ENCODE data around the gene STEAP1.

STEAP1 gene

DNA sequence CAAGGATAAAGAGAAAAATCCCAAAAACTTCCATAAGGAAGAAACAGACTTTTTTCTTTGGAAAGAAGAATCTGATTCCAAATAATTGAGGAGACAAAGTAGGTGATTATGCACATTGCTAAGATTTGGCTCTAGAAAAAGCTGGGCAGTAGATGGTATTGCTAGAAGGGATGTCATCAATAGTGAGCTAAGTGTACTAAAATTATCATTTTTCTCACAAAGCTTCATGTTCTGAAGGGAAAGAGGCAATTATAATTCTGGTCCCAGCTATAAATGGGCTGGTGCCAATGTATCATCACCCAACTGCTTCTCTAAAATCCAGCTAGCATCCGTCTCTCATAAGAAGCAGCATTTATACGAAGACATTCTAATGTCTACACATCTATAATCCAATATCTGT, 23.9 kb downstream of the STEAP1 start:
- H2BK5ac ChIP-seq (ENCODE audit: low read length), result no peak overlapping the region
- no peak overlapping the region for H3K14ac ChIP-seq (ENCODE audit: low read length)
- H4K8ac ChIP-seq (ENCODE audit: low read depth, low read length), result no peak overlapping the region
- no peak overlapping the region for H3K23ac ChIP-seq (ENCODE audit: low read depth, low read length, poor library complexity)
- H2AFZ ChIP-seq (ENCODE audit: low read length), result no peak overlapping the region
- peaks cover 0 to 8% of the 10 kb centered on the region in 2 donors for H3K9me3 ChIP-seq (replicated peaks in 1 of 2; ENCODE audit: control insufficient read depth in 2 of 2, insufficient read depth in 1 of 2, low read depth in 1 of 2, low read length in 2 of 2)
- H4K91ac ChIP-seq (ENCODE audit: low read depth, low read length, poor library complexity), result no peak overlapping the region
- H3K79me1 ChIP-seq (ENCODE audit: low read depth, low read length), result no peaks in the 10 kb centered on the region
- no peak overlapping the region for H3K4me2 ChIP-seq (ENCODE audit: insufficient read depth, low read length, poor library complexity, severe bottlenecking)
- H3K9ac ChIP-seq (ENCODE audit: low read depth, low read length, poor library complexity), result no peak overlapping the region
- no peak overlapping the region for H3K4me3 ChIP-seq (ENCODE audit: low read length in 2 of 2)
- H2BK15ac ChIP-seq (ENCODE audit: low read length), result no peak overlapping the region
- WGBS, 2 donors (ENCODE audit: extremely low coverage in 2 of 2, insufficient read length in 2 of 2, insufficient replicate concordance in 1 of 2), result no CpG with 5 or more reads among the region's 2 CpGs
- no peaks in the 10 kb centered on the region for H3K27me3 ChIP-seq (ENCODE audit: control insufficient read depth in 3 of 3, insufficient read depth in 3 of 3, low read depth in 1 of 3, low read length in 3 of 3)
- H2AK5ac ChIP-seq (ENCODE audit: low read depth, low read length), result no peak overlapping the region
- no peak for DNase-seq (ENCODE audit: low spot score)
- H3K18ac ChIP-seq (ENCODE audit: low read length), result no peak overlapping the region
- no peak overlapping the region for H3K27ac ChIP-seq (replicated peaks; ENCODE audit: low read length)
- no peak overlapping the region for H2BK12ac ChIP-seq (ENCODE audit: low read length)
- H3K4ac ChIP-seq (ENCODE audit: low read length), result no peak overlapping the region
- no peak overlapping the region for H2BK120ac ChIP-seq (ENCODE audit: low read depth, low read length)
- H3K4me1 ChIP-seq (ENCODE audit: control insufficient read depth in 2 of 2, insufficient read depth in 1 of 2, low read depth in 1 of 2, low read length in 2 of 2), result no peaks in the 10 kb centered on the region
- no peaks in the 10 kb centered on the region for H3K36me3 ChIP-seq (replicated peaks in 1 of 2; ENCODE audit: control insufficient read depth in 2 of 2, insufficient read depth in 2 of 2, low read length in 2 of 2)

DNA sequence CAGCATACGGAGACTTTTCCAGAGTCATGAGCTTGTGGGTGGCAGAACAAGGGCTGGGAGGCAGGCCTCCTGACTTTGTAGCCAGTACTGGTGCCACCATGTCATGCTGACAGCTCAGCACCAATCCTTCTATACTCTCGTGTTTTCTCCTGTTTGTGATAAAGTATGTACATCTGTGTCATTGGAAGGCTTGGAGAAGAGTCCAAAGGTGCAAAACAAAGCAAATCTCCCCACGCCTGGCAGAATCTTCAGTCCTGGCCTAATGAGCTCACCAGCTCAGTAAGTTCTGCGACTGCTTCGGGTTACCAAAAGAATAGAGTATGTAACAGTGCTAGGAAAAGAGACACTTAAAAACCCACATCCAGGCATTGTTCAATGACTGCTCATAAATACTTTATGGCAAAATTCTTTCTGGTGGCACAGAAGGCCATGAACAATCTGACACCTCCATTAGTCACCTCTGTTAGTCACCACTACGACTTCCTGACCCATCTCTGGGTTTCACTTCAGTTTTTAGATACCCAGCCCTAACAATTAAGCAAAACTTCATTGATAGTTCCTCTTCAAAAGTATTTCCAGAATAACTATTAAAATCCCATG, 24.5 kb downstream of the STEAP1 start:
- WGBS, 2 donors (ENCODE audit: extremely low coverage in 2 of 2, insufficient read length in 2 of 2, insufficient replicate concordance in 1 of 2), result no CpG with 5 or more reads among the region's 6 CpGs
- H2BK5ac ChIP-seq (ENCODE audit: low read length), result no peak overlapping the region
- H3K4ac ChIP-seq (ENCODE audit: low read length), result no peak overlapping the region
- H3K23ac ChIP-seq (ENCODE audit: low read depth, low read length, poor library complexity), result no peak overlapping the region
- no peaks in the 10 kb centered on the region for H3K79me1 ChIP-seq (ENCODE audit: low read depth, low read length)
- H3K27ac ChIP-seq (replicated peaks; ENCODE audit: low read length), result no peak overlapping the region
- no peak overlapping the region for H3K18ac ChIP-seq (ENCODE audit: low read length)
- no peak overlapping the region for H2AK5ac ChIP-seq (ENCODE audit: low read depth, low read length)
- H3K4me2 ChIP-seq (ENCODE audit: insufficient read depth, low read length, poor library complexity, severe bottlenecking), result no peak overlapping the region
- no peak overlapping the region for H2BK12ac ChIP-seq (ENCODE audit: low read length)
- peaks cover 0 to 8% of the 10 kb centered on the region in 2 donors for H3K9me3 ChIP-seq (replicated peaks in 1 of 2; ENCODE audit: control insufficient read depth in 2 of 2, insufficient read depth in 1 of 2, low read depth in 1 of 2, low read length in 2 of 2)
- H3K27me3 ChIP-seq (ENCODE audit: control insufficient read depth in 3 of 3, insufficient read depth in 3 of 3, low read depth in 1 of 3, low read length in 3 of 3), result no peaks in the 10 kb centered on the region
- no peak overlapping the region for H3K9ac ChIP-seq (ENCODE audit: low read depth, low read length, poor library complexity)
- no peak overlapping the region for H3K14ac ChIP-seq (ENCODE audit: low read length)
- no peak overlapping the region for H4K8ac ChIP-seq (ENCODE audit: low read depth, low read length)
- no peak overlapping the region for H3K4me3 ChIP-seq (ENCODE audit: low read length in 2 of 2)
- H2AFZ ChIP-seq (ENCODE audit: low read length), result no peak overlapping the region
- no peak for DNase-seq (ENCODE audit: low spot score)
- no peak overlapping the region for H2BK15ac ChIP-seq (ENCODE audit: low read length)
- no peak overlapping the region for H4K91ac ChIP-seq (ENCODE audit: low read depth, low read length, poor library complexity)
- no peaks in the 10 kb centered on the region for H3K4me1 ChIP-seq (ENCODE audit: control insufficient read depth in 2 of 2, insufficient read depth in 1 of 2, low read depth in 1 of 2, low read length in 2 of 2)
- no peaks in the 10 kb centered on the region for H3K36me3 ChIP-seq (replicated peaks in 1 of 2; ENCODE audit: control insufficient read depth in 2 of 2, insufficient read depth in 2 of 2, low read length in 2 of 2)
- no peak overlapping the region for H2BK120ac ChIP-seq (ENCODE audit: low read depth, low read length)

DNA sequence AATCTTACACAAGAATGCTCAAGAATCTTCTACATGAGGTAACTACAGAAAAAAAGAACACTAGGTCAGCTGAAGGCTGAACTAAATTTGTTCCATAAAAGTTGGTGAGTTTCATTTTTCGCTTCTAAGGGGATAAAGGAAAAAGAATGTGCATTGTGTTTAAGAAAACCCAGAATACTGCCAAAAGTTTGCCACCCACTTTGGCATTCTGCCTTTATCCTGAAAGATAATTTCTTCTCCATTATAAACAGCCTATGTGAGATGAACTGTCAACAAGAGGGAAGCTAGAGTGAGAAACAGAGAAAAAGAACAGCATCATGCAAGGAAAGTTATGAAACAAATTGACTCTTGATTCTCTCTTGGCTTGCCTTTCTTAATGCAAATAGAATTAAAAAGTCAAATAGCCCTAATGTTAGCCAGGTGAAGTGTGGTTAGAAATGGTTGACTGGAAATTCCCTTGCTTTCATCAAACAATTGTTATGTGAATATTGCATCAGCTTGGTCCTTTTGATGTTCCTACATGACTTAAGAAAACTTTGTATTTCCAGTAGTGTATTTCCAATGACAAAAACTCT, 25.8 kb downstream of the STEAP1 start:
- Histone ChIP-seq H4K91ac (ENCODE audit: low read depth, low read length, poor library complexity) (no peak overlapping the region), H2BK15ac (ENCODE audit: low read length) (no peak overlapping the region)

DNA sequence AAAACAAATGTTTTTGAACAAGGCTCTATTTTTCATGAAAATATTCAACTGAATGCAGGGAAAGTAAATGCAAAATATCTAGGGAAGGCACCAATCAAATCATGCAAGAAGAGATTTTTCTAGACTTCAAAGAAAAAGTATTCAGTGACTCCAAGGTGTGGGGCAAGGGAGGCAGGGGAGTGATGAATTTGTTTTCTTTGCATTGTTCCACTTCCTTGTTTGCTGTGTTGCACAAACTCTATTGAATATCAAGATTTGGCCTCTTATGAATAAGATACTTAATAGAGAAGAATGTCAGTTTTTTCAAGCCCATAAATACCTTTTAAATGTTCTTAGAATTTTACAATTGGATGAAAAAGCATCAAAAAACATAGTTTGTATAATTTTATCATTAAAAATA, 26.4 kb downstream of the STEAP1 start:
- H2BK12ac ChIP-seq (ENCODE audit: low read length), result no peak overlapping the region
- H3K4ac ChIP-seq (ENCODE audit: low read length), result no peak overlapping the region
- H4K8ac ChIP-seq (ENCODE audit: low read depth, low read length), result no peak overlapping the region

More for the DNA sequence above, 25.8 kb downstream of the STEAP1 start:
- no peak overlapping the region for H2AK5ac ChIP-seq (ENCODE audit: low read depth, low read length)
- H2BK120ac ChIP-seq (ENCODE audit: low read depth, low read length), result no peak overlapping the region
- H4K8ac ChIP-seq (ENCODE audit: low read depth, low read length), result no peak overlapping the region
- no peak overlapping the region for H2AFZ ChIP-seq (ENCODE audit: low read length)
- H2BK12ac ChIP-seq (ENCODE audit: low read length), result no peak overlapping the region
- no peak overlapping the region for H3K4ac ChIP-seq (ENCODE audit: low read length)
- no peak overlapping the region for H3K27ac ChIP-seq (replicated peaks; ENCODE audit: low read length)
- H3K9ac ChIP-seq (ENCODE audit: low read depth, low read length, poor library complexity), result no peak overlapping the region
- WGBS, 2 donors (ENCODE audit: extremely low coverage in 2 of 2, insufficient read length in 2 of 2, insufficient replicate concordance in 1 of 2), result no CpG with 5 or more reads among the region's 1 CpG
- no peak for DNase-seq (ENCODE audit: low spot score)
- no peak overlapping the region for H3K23ac ChIP-seq (ENCODE audit: low read depth, low read length, poor library complexity)
- no peaks in the 10 kb centered on the region for H3K4me1 ChIP-seq (ENCODE audit: control insufficient read depth in 2 of 2, insufficient read depth in 1 of 2, low read depth in 1 of 2, low read length in 2 of 2)
- H2BK5ac ChIP-seq (ENCODE audit: low read length), result no peak overlapping the region
- no peak overlapping the region for H3K18ac ChIP-seq (ENCODE audit: low read length)
- no peak overlapping the region for H3K4me3 ChIP-seq (ENCODE audit: low read length in 2 of 2)
- H3K4me2 ChIP-seq (ENCODE audit: insufficient read depth, low read length, poor library complexity, severe bottlenecking), result no peak overlapping the region
- no peaks in the 10 kb centered on the region for H3K79me1 ChIP-seq (ENCODE audit: low read depth, low read length)
- H3K27me3 ChIP-seq (ENCODE audit: control insufficient read depth in 3 of 3, insufficient read depth in 3 of 3, low read depth in 1 of 3, low read length in 3 of 3), result no peaks in the 10 kb centered on the region
- H3K36me3 ChIP-seq (replicated peaks in 1 of 2; ENCODE audit: control insufficient read depth in 2 of 2, insufficient read depth in 2 of 2, low read length in 2 of 2), result no peaks in the 10 kb centered on the region
- H3K14ac ChIP-seq (ENCODE audit: low read length), result no peak overlapping the region
- H3K9me3 ChIP-seq (replicated peaks in 1 of 2; ENCODE audit: control insufficient read depth in 2 of 2, insufficient read depth in 1 of 2, low read depth in 1 of 2, low read length in 2 of 2), result peaks cover 0 to 8% of the 10 kb centered on the region in 2 donors

More for the DNA sequence above, 26.4 kb downstream of the STEAP1 start:
- Histone ChIP-seq H2AK5ac (ENCODE audit: low read depth, low read length) (no peak overlapping the region), H3K4me1 (ENCODE audit: control insufficient read depth in 2 of 2, insufficient read depth in 1 of 2, low read depth in 1 of 2, low read length in 2 of 2) (no peaks in the 10 kb centered on the region), H3K27ac (replicated peaks; ENCODE audit: low read length) (no peak overlapping the region), H3K18ac (ENCODE audit: low read length) (no peak overlapping the region), H2BK5ac (ENCODE audit: low read length) (no peak overlapping the region), H3K9me3 (replicated peaks in 1 of 2; ENCODE audit: control insufficient read depth in 2 of 2, insufficient read depth in 1 of 2, low read depth in 1 of 2, low read length in 2 of 2) (peaks cover 0 to 7% of the 10 kb centered on the region in 2 donors), H2AFZ (ENCODE audit: low read length) (no peak overlapping the region), H3K79me1 (ENCODE audit: low read depth, low read length) (no peaks in the 10 kb centered on the region), H3K4me2 (ENCODE audit: insufficient read depth, low read length, poor library complexity, severe bottlenecking) (no peak overlapping the region), H2BK120ac (ENCODE audit: low read depth, low read length) (no peak overlapping the region), H2BK15ac (ENCODE audit: low read length) (no peak overlapping the region), H3K4me3 (ENCODE audit: low read length in 2 of 2) (no peak overlapping the region), H3K23ac (ENCODE audit: low read depth, low read length, poor library complexity) (no peak overlapping the region), H4K91ac (ENCODE audit: low read depth, low read length, poor library complexity) (no peak overlapping the region), H3K36me3 (replicated peaks in 1 of 2; ENCODE audit: control insufficient read depth in 2 of 2, insufficient read depth in 2 of 2, low read length in 2 of 2) (no peaks in the 10 kb centered on the region), H3K9ac (ENCODE audit: low read depth, low read length, poor library complexity) (no peak overlapping the region), H3K27me3 (ENCODE audit: control insufficient read depth in 3 of 3, insufficient read depth in 3 of 3, low read depth in 1 of 3, low read length in 3 of 3) (no peaks in the 10 kb centered on the region), H3K14ac (ENCODE audit: low read length) (no peak overlapping the region)
- no peak for DNase-seq (ENCODE audit: low spot score)
